ENCODE measurements around the gene COPG1.
"Not testable (repeated sequence)": the region's sequence is repeated elsewhere in the genome, so short reads cannot be mapped to it uniquely, and the experiment has no call there.

COPG1 gene

GRCh38 chr3:129245641-129246306, 3.6 kb upstream of the COPG1 start:
- DNase-seq, result peak; percentile 91

DNA sequence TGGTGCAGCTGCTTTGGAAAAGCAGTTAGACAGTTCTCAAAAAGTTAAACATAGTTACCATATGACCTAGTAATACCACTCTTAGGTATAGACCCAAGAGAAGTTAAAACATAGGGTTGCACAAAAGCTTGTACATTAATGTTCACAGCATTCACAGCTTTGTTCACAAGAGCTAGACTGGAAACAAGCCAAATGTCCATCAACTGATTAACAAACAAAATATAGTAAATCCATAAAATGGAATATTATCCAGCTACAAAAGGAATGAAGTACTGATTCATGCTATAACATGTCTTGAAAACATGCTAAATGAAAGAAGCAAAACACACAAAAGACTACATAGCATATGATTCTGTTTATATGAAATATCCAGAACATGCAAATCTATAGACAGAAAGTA, 2.8 kb upstream of the COPG1 start:
- no peak for DNase-seq

DNA sequence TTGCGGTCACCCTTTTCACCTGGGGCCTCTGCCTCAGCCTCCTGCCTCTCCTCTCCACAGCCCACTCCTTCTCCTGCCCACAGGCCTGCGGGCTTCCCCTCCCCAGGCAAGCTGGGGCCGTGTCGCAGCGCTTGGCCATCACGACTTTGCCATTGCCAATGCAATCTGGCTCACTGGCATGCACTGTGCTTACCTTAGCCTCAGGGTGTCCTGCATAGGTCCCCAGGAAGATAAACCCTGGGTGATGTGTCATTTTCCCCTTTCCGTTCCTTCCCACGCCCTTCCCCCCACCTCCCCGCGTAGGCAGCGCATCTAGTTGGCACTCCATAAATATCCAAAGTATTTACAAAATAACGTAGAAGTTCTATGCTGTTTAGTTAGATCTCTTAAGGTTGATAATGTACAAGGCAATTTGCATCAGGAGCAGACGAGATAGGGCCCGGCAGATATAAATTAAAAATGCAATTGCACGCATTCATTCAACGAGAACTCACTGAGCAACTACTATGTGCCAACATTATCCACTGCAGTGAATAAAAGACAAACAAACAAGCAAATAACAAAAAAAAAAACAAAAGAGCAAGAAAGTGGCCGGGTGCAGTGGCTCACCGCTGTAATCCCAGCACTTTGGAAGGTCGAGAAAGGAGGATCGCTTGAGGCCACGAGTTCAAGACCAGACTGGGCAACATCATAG, 973 bp upstream of the COPG1 start:
- no peak for DNase-seq

DNA sequence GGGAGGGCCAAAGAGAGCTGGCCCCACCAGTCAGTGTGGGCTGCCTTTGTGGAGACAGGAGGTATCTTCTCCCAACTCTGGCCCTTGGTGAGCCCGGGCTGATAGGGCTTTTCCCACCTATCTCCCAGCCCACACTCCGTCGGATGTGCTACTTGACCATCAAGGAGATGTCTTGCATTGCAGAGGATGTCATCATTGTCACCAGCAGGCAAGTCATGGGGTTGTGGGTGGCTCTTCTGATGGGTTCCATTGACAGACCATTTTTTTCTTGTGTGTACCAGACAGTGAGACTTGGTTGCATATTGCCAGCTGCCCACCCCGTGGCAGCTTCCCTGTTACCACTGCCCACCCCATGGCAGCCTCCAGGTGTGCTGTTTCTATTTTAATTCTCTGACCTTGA, 3.3 kb downstream of the COPG1 start:
- no peak for DNase-seq

GRCh38 chr3:129254536-129255230, 5.3 kb downstream of the COPG1 start:
- DNase-seq, result no peak

GRCh38 chr3:129256270-129256669, 6.9 kb downstream of the COPG1 start:
- no peak for DNase-seq

GRCh38 chr3:129257609-129258008, 8.2 kb downstream of the COPG1 start:
- no peak for DNase-seq

DNA sequence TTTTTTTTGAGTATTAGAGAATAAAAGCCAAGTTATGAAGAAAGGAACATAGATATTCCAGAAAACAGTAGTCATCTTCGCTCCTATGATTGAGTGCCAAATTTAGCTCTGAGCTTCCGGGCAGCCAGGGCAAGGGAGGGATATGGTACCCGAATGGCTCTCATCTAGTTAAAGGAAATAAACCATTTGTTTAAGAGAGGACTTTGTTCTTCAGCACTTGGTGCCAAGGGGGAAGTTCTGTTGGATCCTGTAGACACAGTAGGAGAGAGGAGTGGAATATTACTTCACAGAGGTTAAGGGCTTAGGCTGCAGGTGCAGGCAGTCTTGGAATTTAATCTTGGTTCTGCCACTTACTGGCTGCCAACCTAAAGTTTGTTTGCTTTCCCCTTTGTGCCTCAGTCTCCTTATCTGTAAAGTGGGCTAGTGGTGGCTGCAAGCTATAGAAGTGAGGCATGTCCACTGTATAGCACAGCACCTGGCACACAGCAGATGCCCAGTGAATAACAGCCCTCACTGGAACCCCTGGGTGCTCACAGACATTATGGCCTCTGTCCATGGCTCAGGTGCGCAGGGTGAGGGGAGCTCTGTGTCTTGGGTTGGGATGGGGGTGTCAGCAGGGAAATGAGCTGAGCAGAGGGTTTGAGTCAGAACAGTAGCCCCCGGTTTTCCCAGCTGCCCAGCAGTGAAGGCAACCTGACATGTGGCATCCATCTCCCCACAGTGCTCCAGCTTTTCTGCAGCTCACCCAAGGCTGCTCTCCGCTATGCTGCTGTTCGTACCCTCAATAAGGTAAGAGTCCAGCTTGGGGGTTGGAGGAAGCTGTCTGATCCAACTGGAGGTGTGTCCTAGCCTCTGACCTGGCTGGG, 10.4 kb downstream of the COPG1 start:
- no peak for DNase-seq

DNA sequence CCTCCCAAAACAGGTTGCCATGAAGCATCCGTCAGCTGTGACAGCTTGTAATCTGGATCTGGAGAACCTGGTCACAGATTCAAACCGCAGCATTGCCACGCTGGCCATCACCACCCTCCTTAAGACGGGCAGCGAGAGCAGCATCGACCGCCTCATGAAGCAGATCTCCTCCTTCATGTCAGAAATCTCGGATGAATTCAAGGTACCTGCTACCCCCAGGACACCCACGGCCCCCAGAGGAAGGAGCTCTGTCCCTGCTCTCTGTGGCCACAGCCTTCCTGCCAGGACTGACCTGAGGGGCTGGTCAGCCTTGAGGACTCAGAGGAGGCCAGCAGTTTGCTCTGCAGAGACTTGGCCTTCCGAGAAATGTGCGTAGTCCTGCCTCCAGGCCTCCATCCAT, 11.2 kb downstream of the COPG1 start:
- no peak for DNase-seq

DNA sequence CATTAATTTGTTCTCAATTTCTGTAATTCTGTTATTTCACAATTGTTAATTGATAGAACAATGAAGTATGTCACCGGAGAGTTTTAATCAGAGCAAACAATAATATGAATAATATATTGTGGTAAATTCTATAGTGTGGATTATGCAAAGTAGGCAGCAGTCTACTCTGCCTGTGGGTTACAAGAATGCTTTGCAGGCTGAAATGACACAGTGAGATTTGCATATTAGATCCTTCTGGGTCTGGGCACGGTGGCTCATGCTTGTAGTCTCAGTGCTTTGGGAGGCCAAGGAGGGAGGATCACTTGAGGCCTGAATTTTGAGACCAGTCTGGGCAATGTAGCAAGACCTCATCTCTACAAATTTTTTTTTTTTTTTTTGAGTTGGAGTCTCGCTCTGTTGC, 12.5 kb downstream of the COPG1 start:
- DNase-seq, result no peak

- no peak for DNase-seq
Observed at GRCh38 chr3:129263161-129263910, 13.9 kb downstream of the COPG1 start.

DNA sequence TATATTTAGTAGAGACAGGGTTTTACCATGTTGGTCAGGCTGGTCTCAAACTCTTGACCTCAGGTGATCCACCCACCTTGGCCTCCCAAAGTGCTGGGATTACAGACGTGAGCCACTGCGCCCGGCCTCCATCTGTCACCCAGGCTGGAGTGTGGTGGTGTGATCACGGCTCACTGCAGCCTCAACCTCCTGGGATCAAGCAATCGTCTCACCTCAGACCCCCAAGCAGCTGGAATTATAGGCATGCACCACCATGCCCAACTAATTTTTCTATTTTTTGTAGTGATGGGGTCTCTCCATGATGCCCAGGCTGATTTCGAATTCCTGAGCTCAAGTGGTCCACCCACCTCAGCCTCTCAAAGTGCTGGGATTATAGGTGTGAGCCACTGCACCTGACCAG, 15.6 kb downstream of the COPG1 start:
- DNase-seq, result not testable (repeated sequence)

- DNase-seq, result no peak
Observed at GRCh38 chr3:129266651-129267050, 17.2 kb downstream of the COPG1 start.

GRCh38 chr3:129268396-129268795, 19.0 kb downstream of the COPG1 start:
- no peak for DNase-seq

- no peak for DNase-seq
Observed at GRCh38 chr3:129271674-129272073, 22.3 kb downstream of the COPG1 start.

- no peak for DNase-seq
Observed at GRCh38 chr3:129276385-129276784, 27.0 kb downstream of the COPG1 start.

GRCh38 chr3:129277829-129278271, 28.4 kb downstream of the COPG1 start:
- DNase-seq, result peak; percentile 22

GRCh38 chr3:129278439-129278965, 29.1 kb downstream of the COPG1 start, which contains the start of gene HMCES:
Gene HMCES (plus strand): TSS chr3:129278870. CDS start chr3:129279733, 863 bp downstream.
- peak; percentile 91 for DNase-seq

DNA sequence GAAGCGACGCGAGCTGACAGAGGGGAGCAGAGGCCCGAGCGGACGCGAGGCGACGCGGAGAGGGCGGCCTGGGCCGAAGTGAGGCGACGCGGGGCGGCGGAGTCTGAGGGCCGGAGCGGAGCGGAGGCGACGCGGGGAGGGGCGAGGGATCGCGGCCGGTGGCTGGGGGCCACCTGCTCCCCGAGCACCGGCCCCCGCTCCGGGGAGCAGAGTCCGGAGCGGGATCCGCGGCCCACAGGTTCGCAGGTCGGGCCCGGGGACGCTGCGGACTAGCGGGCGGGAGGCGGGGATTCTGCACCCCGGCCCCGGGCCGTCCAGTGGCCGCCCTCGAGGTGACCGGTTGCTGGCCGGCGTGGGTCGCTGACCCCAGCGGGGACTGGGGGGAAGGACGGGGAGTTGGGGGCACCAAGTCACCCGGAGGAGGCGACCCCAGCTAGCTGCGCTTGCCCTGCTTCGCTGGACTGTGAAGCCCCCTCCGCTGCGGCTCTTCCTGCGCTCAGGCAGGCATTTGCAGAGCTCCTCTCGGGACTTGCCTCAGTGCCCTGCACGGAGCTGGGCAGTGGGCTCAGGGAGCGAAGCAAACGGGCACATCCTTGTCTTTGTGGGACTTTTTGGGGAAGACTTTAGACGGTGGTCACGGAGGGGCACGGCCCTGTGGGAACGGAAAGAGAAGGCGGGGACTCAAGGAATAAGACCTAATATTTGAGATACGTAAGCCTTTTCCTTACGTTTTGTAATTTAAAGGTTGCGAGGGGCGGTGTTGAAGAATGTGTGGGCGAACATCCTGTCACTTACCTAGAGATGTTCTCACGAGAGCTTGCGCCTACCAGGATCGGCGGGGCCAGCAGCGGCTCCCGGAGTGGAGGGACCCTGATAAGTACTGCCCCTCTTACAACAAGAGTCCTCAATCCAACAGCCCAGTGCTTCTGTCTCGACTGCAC, 29.8 kb downstream of the COPG1 start:
- DNase-seq, result peak; percentile 67

- DNase-seq, result no peak
Observed at GRCh38 chr3:129280183-129280582, 30.8 kb downstream of the COPG1 start.

DNA sequence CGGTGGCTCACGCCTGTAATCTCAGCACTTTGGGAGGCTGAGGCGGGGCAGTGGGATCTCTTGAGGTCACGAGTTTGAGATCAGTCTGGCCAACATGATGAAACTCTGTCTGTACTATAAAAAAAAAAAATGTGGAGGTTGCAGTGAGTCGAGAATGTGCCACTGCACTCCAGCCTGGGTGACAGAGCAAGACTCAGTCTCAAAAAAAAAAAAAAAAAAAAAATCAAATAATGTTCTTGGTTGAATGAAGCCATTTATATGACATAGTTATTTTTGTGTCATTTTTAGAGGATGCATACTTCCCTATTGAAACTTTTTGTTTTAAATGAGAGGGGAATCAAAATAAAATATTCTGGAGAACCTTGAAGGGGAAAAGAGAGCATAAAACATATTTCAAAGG, 32.3 kb downstream of the COPG1 start:
- DNase-seq, result no peak
